ENCODE results near the gene ST6GALNAC4. TPM values are rescaled to one million over a fixed set of nuclear protein-coding genes. Genes with fewer than 3 reads are reported as not detected.

The ST6GALNAC4 gene
- total RNA-seq, 1 donor from 2014 or later, result 5.5 TPM

- no peak for DNase-seq (ENCODE audit: low spot score)
- no peak overlapping the region for H3K9ac ChIP-seq
- H3F3A ChIP-seq (ENCODE audit: low read depth), result peaks cover 5% of the 10 kb centered on the region
- no peaks in the 10 kb centered on the region for H4K20me1 ChIP-seq (ENCODE audit: low read depth)
- H3K4me1 ChIP-seq, result peaks cover 12% of the 10 kb centered on the region
- no peak overlapping the region for H3K4me3 Mint-ChIP-seq
- no peaks in the 10 kb centered on the region for H3K27me3 ChIP-seq
- H3K79me2 ChIP-seq (ENCODE audit: low read depth), result no peaks in the 10 kb centered on the region
- no peaks in the 10 kb centered on the region for H3K36me3 Mint-ChIP-seq
- H3K4me2 ChIP-seq, result no peak overlapping the region
- H3K27me3 Mint-ChIP-seq (ENCODE audit: insufficient read depth, low read depth), result peaks cover 9% of the 10 kb centered on the region
- H3K9me3 Mint-ChIP-seq, result no peaks in the 10 kb centered on the region
- peaks cover 38% of the 10 kb centered on the region for H3K4me1 Mint-ChIP-seq
- no peaks in the 10 kb centered on the region for H3K9me3 ChIP-seq (ENCODE audit: low read depth)
- H3K36me3 ChIP-seq, result no peaks in the 10 kb centered on the region
- no peak for TF ChIP-seq EZH2phosphoT487 (IDR thresholded peaks at IDR 0.05)
- TF ChIP-seq EZH2 (IDR thresholded peaks at IDR 0.05), result no peak
- H3K27ac Mint-ChIP-seq, result no peak overlapping the region
- no peak overlapping the region for H3K27ac ChIP-seq
- H2AFZ ChIP-seq (replicated peaks), result no peak overlapping the region
- no peak overlapping the region for H3K4me3 ChIP-seq
These were observed 8.2 kb downstream of the ST6GALNAC4 start for GRCh38 chr9:127908660-127908926.

GRCh38 chr9:127907867-127908659 is 8.8 kb downstream of the ST6GALNAC4 start:
- H3K9me3 ChIP-seq (ENCODE audit: low read depth), result no peaks in the 10 kb centered on the region
- H2AFZ ChIP-seq (replicated peaks), result no peak overlapping the region
- Mint-ChIP-seq H3K36me3 (no peaks in the 10 kb centered on the region), H3K4me3 (no peak overlapping the region), H3K27me3 (ENCODE audit: insufficient read depth, low read depth) (peaks cover 9% of the 10 kb centered on the region), H3K9me3 (no peaks in the 10 kb centered on the region), H3K4me1 (peaks cover 43% of the 10 kb centered on the region), H3K27ac (no peak overlapping the region)
- no peaks in the 10 kb centered on the region for H3K79me2 ChIP-seq (ENCODE audit: low read depth)
- no peaks in the 10 kb centered on the region for H3K27me3 ChIP-seq
- TF ChIP-seq CTCF (IDR thresholded peaks at IDR 0.05), result no peak
- no peak for TF ChIP-seq EZH2 (IDR thresholded peaks at IDR 0.05)
- no peak for TF ChIP-seq EZH2phosphoT487 (IDR thresholded peaks at IDR 0.05)
- H3K4me2 ChIP-seq, result no peak overlapping the region
- no peak overlapping the region for H3K9ac ChIP-seq
- H3F3A ChIP-seq (ENCODE audit: low read depth), result peaks cover 7% of the 10 kb centered on the region
- H3K27ac ChIP-seq, result no peak overlapping the region
- H4K20me1 ChIP-seq (ENCODE audit: low read depth), result no peaks in the 10 kb centered on the region
- DNase-seq (ENCODE audit: low spot score), result no peak
- H3K4me3 ChIP-seq, result no peak overlapping the region
- H3K4me1 ChIP-seq, result peaks cover 12% of the 10 kb centered on the region
- no peaks in the 10 kb centered on the region for H3K36me3 ChIP-seq

- Mint-ChIP-seq H3K36me3 (no peaks in the 10 kb centered on the region), H3K9me3 (no peaks in the 10 kb centered on the region), H3K4me1 (peaks cover 42% of the 10 kb centered on the region), H3K27ac (no peak overlapping the region), H3K27me3 (ENCODE audit: insufficient read depth, low read depth) (peaks cover 7% of the 10 kb centered on the region), H3K4me3 (no peak overlapping the region)
- peaks cover 12% of the 10 kb centered on the region for H3K4me1 ChIP-seq
- H4K20me1 ChIP-seq (ENCODE audit: low read depth), result no peaks in the 10 kb centered on the region
- no peak overlapping the region for H3K27ac ChIP-seq
- TF ChIP-seq EZH2phosphoT487 (IDR thresholded peaks at IDR 0.05) (no peak), CTCF (IDR thresholded peaks at IDR 0.05) (no peak), EZH2 (IDR thresholded peaks at IDR 0.05) (no peak)
- no peaks in the 10 kb centered on the region for H3K9me3 ChIP-seq (ENCODE audit: low read depth)
- no peak overlapping the region for H3K4me2 ChIP-seq
- H2AFZ ChIP-seq (replicated peaks), result no peak overlapping the region
- H3K9ac ChIP-seq, result no peak overlapping the region
- no peak overlapping the region for H3K4me3 ChIP-seq
- H3K36me3 ChIP-seq, result no peaks in the 10 kb centered on the region
- H3F3A ChIP-seq (ENCODE audit: low read depth), result peaks cover 7% of the 10 kb centered on the region
- DNase-seq (ENCODE audit: low spot score), result no peak
- no peaks in the 10 kb centered on the region for H3K27me3 ChIP-seq
- no peaks in the 10 kb centered on the region for H3K79me2 ChIP-seq (ENCODE audit: low read depth)
These were observed 11.1 kb downstream of the ST6GALNAC4 start for GRCh38 chr9:127905788-127906191.

- no peaks in the 10 kb centered on the region for H3K36me3 ChIP-seq
- no peaks in the 10 kb centered on the region for H3K79me2 ChIP-seq (ENCODE audit: low read depth)
- H3K27ac ChIP-seq, result no peak overlapping the region
- Mint-ChIP-seq H3K4me1 (peaks cover 39% of the 10 kb centered on the region), H3K27ac (peak overlapping the region; percentile 22), H3K9me3 (no peaks in the 10 kb centered on the region), H3K36me3 (no peaks in the 10 kb centered on the region), H3K4me3 (peak overlapping the region; percentile 13), H3K27me3 (ENCODE audit: insufficient read depth, low read depth) (peaks cover 7% of the 10 kb centered on the region)
- no peaks in the 10 kb centered on the region for H3K9me3 ChIP-seq (ENCODE audit: low read depth)
- H3K27me3 ChIP-seq, result no peaks in the 10 kb centered on the region
- no peak overlapping the region for H3K4me2 ChIP-seq
- peaks cover 7% of the 10 kb centered on the region for H3F3A ChIP-seq (ENCODE audit: low read depth)
- TF ChIP-seq EZH2 (IDR thresholded peaks at IDR 0.05) (no peak), CTCF (IDR thresholded peaks at IDR 0.05) (no peak), EZH2phosphoT487 (IDR thresholded peaks at IDR 0.05) (no peak)
- no peak for DNase-seq (ENCODE audit: low spot score)
- H2AFZ ChIP-seq (replicated peaks), result no peak overlapping the region
- H3K4me1 ChIP-seq, result peaks cover 12% of the 10 kb centered on the region
- H3K4me3 ChIP-seq, result no peak overlapping the region
- no peaks in the 10 kb centered on the region for H4K20me1 ChIP-seq (ENCODE audit: low read depth)
- H3K9ac ChIP-seq, result no peak overlapping the region
These were observed 11.7 kb downstream of the ST6GALNAC4 start for GRCh38 chr9:127905004-127905728.
